Measurements from ENCODE around the gene CASKIN2.

DNA sequence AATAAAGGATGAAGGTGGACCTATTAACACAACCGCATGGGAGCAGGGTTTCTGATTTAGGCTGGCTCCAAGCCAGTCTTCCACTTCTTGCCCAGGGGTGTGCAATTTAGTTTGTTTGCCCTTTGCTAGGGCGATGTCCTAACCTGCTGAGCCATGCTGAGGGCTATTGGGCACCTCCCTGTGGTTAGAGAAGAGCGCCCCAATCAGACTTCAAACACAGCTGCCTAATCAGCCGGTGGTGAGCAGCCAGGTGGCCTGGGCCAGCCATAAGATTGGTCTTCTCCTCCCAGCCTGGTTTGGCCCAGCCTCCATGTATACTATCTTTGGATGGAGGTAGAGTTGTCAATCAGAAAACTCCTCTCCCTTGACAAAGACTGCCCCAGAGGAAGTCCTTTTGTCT lies 43.2 kb downstream of the CASKIN2 start:
- TF ChIP-seq EZH2 (IDR thresholded peaks at IDR 0.05; ENCODE audit: insufficient read depth, poor library complexity, severe bottlenecking), result no peak
- TF ChIP-seq EZH2phosphoT487 (IDR thresholded peaks at IDR 0.05; ENCODE audit: insufficient read depth, low read depth), result no peak
